Stimulated activated CD4-positive, alpha-beta T cell treated with anti-CD3 and anti-CD28 coated beads, Interleukin-12 subunit alpha, Interleukin-12 subunit beta, amount 100 ng/mL, for 4 hours (primary cell): ENCODE data around the gene PSEN2.

Experiments used
- DNase-seq: peaks from one replicate; pipeline ENCODE4 v3.0.0-alpha.2; 2020

Gene PSEN2

GRCh38 chr1:226887006-226887405, 16.6 kb downstream of the PSEN2 start:
- DNase-seq = no peak

DNA sequence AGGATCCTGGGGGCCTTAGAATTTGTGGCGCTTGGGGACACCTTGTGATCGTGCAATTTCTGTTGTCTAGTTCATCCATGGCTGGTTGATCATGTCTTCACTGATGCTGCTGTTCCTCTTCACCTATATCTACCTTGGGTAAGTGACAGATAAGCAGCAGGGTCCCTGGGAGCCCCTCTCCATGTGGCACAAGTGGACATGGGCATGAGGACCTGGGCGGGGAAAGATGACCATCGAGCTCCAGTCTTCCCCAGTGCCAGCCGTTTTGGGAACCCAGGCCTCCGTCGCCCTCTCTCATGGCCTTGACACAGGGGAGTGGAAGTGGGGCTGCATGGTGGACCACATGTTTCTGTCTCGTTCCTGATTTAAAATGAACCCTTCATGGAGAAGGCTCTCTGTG, 17.6 kb downstream of the PSEN2 start:
- DNase-seq = no peak

GRCh38 chr1:226888816-226889215, 18.4 kb downstream of the PSEN2 start:
- no peak for DNase-seq

- DNase-seq = no peak
Observed at GRCh38 chr1:226889616-226890330, 19.4 kb downstream of the PSEN2 start.

DNA sequence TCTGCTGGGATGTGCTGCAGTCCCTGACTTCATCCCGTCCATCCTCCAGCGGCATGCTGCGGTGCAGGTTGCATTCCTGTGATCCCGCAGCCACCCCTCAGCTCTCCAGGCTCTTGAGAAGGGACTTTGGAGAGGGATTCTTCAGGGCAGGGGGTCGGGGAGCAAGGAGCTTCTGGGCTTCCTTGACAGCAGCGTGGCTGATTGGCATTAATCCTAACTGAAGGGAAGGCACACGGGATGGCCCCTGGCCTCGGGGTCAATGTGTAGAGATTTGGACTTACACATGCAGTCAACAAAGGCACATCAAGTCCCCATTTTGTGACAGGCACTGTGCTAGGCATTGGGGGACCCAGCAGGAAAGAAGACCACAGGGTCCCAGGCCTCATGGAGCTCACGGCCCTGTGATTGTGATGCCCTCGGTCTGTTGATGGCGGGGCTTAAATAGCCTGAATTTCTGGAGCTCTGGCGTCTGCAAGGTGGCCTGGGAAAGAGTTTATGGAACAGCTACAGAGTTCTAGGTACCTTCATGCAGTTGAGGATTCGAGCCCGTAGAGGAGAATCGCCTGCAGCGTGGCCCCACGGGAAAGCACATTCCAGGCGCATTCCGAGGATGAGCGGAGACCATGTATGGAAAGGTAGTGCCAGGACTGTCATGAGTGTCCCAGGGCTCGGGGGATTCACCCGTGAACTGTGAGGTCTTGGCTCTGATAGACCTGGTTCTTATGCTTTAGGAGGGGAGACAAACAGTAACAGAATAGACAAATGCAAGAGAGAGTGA, 20.1 kb downstream of the PSEN2 start:
- DNase-seq = no peak

DNA sequence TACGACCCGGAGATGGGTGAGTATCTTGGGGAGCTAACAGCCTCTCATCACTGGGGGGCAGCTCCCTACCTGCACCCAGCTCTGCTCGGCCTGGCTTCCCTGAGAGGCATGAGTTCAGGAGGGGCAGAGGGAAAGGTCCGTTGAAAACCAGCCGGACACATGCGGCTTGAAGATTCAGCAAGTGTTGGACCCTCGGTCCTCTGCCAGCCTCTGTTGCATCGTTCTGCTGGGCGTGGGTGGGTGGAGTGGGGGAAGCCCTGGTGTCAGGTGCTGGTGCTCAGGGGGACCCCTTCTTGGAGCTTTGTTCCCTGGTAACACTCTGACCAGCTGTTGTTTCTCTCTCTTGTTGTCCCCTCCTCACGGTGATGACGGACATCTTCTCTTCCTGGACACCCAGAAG, 20.9 kb downstream of the PSEN2 start:
- DNase-seq = no peak

- DNase-seq = no peak
Observed at GRCh38 chr1:226891846-226892523, 21.6 kb downstream of the PSEN2 start.

GRCh38 chr1:226892524-226892875, 22.1 kb downstream of the PSEN2 start:
- DNase-seq = no peak

DNA sequence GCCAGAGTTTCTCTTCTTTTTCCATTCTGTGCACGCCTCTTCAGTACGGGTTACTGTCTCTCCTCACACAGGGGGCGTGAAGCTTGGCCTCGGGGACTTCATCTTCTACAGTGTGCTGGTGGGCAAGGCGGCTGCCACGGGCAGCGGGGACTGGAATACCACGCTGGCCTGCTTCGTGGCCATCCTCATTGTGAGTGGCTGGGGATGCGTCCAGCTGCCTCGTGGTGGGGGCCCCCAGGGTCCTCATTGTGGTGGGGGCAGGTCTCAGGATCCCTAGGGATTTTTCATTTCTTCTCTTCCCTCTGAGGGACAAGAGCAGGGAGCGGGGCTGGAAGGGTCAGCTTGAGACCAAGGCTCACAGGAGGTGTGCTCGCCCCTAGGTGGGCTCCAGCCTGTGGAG, 23.5 kb downstream of the PSEN2 start:
- no peak for DNase-seq

- no peak for DNase-seq
Observed at GRCh38 chr1:226894826-226895225, 24.4 kb downstream of the PSEN2 start.

GRCh38 chr1:226895644-226896043, 25.2 kb downstream of the PSEN2 start:
- DNase-seq = no peak

GRCh38 chr1:226898246-226898645, 27.8 kb downstream of the PSEN2 start:
- no peak for DNase-seq

DNA sequence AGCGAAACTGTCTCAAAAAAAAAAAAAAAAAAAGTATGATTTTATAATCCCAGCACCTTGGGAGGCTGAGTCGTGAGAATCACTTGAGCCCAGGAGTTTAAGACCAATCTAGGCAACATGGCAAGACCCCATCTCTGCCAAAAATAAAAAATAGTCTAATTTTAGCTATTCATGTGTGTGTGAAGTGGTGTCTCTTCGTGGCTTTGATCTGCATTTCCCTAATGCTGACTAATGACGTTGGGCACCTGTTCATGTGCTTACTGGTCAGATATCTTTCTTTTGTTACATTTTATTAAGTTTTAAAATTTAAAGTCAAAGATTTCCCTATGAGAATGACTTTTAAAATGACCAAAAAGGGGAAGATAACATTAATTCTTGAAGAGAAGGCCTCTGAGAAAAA, 31.0 kb downstream of the PSEN2 start:
- DNase-seq = no peak

- DNase-seq = no peak
Observed at GRCh38 chr1:226902601-226903000, 32.2 kb downstream of the PSEN2 start.

- DNase-seq = no peak
Observed at GRCh38 chr1:226903819-226904716, 33.7 kb downstream of the PSEN2 start.

GRCh38 chr1:226904772-226905171, 34.4 kb downstream of the PSEN2 start:
- DNase-seq = no peak

- DNase-seq = no peak
Observed at GRCh38 chr1:226908419-226908818, 38.0 kb downstream of the PSEN2 start.

DNA sequence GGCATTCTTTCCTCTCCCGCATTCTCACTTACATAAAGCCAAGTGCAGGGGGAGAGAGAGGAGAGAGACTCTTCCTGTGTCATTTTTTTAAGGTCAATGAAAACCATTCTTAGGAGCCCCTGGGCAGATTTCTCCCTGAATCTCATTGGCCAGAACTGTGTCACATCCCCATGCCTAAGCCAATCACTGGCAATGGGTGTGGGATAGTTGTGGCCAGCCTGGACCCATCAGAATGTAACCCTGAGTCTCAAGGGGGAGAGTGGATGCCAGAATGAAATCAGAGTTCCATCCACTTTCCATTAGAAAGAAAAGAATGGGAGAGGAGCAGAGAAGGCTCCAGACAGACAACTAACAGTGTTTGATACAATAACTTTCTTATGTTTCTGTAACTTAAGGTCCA, 38.5 kb downstream of the PSEN2 start:
- no peak for DNase-seq

GRCh38 chr1:226912587-226913176, 42.3 kb downstream of the PSEN2 start:
- peak; percentile 35 for DNase-seq

- no peak for DNase-seq
Observed at GRCh38 chr1:226915672-226915995, 45.2 kb downstream of the PSEN2 start.

- no peak for DNase-seq
Observed at GRCh38 chr1:226916497-226916896, 46.1 kb downstream of the PSEN2 start.

GRCh38 chr1:226919587-226919986, 49.2 kb downstream of the PSEN2 start:
- DNase-seq = no peak

DNA sequence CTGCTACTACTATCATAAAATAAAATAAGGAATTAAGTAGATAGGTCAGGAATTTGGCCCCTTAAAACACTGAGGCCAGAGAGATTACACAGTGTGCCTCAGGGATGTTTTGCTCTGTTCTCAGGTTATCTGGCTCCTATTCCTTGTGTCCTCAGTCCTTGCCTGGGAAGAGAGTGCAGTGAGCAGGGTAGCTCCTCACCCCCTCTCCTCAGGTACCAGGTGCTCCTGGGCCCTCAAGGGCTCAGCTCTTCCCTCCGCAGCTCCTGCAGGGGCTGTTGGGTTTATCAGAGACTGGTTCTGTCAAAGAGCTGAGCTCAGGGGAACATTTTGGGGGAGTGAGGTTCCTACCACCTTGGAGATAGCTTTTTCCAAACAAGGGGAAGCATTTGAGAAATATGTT, 49.6 kb downstream of the PSEN2 start:
- no peak for DNase-seq
